DMS79 treated with DMSO at 0.1 percent for 48 hours (cell line): ENCODE data around the gene MUC5AC.
A peak's percentile ranks its signal among the peaks of the same experiment; 100 is the strongest.

Experiments
- DNase-seq: peaks from one replicate; lab custom pipeline; 2025; lab: John Stamatoyannopoulos, UW

Gene MUC5AC

GRCh38 chr11:1196516-1197391 lies 39.0 kb downstream of the MUC5AC start:
- no peak for DNase-seq

- DNase-seq: no peak
Measured at GRCh38 chr11:1197431-1197885, 39.7 kb downstream of the MUC5AC start.

- DNase-seq: no peak
Measured at GRCh38 chr11:1197886-1198560, 40.3 kb downstream of the MUC5AC start.

GRCh38 chr11:1198561-1199240 lies 40.9 kb downstream of the MUC5AC start:
- DNase-seq: peak; percentile 49

- DNase-seq: no peak
Measured at GRCh38 chr11:1199241-1199750, 41.5 kb downstream of the MUC5AC start.

GRCh38 chr11:1199751-1200610 lies 42.2 kb downstream of the MUC5AC start:
- DNase-seq: peak; percentile 26

GRCh38 chr11:1200611-1201191 lies 42.9 kb downstream of the MUC5AC start:
- DNase-seq: no peak

GRCh38 chr11:1201395-1202153 lies 43.8 kb downstream of the MUC5AC start:
- DNase-seq: no peak

GRCh38 chr11:1202154-1202775 lies 44.5 kb downstream of the MUC5AC start:
- no peak for DNase-seq

- DNase-seq: no peak
Measured at GRCh38 chr11:1202776-1203504, 45.2 kb downstream of the MUC5AC start.

- no peak for DNase-seq
Measured at GRCh38 chr11:1203505-1204271, 45.9 kb downstream of the MUC5AC start.

GRCh38 chr11:1204381-1205101 lies 46.8 kb downstream of the MUC5AC start:
- no peak for DNase-seq

- no peak for DNase-seq
Measured at GRCh38 chr11:1205121-1205986, 47.6 kb downstream of the MUC5AC start.

- no peak for DNase-seq
Measured at GRCh38 chr11:1205987-1206331, 48.2 kb downstream of the MUC5AC start.

GRCh38 chr11:1206391-1207271 lies 48.9 kb downstream of the MUC5AC start:
- DNase-seq: no peak
